K562 (cell line): ENCODE results near the gene ZNF143. TPM values are rescaled to one million over a fixed set of nuclear protein-coding genes. Genes with fewer than 3 reads are reported as not detected.

Experiments
- CBX3 ChIP-seq, 2 experiments: IDR thresholded peaks; 1 replicate in 1 of 2; 2 replicates in 1 of 2; pipeline ENCODE4 v1.6.1; 2012; ENCODE audit warnings: inconsistent platforms in 2 of 2, low read length in 2 of 2, borderline replicate concordance in 1 of 2, control low read depth in 1 of 2
- ELK3 ChIP-seq: fragments of 450-650 bp; formaldehyde crosslinking; IDR thresholded peaks from 2 replicates; pipeline ENCODE4 v1.4.0; 2020; ENCODE audit warnings: mild to moderate bottlenecking
- PML ChIP-seq: IDR thresholded peaks from 2 replicates; pipeline ENCODE4 v1.6.1; 2012; ENCODE audit warnings: low read length, inconsistent platforms
- XRCC4 ChIP-seq: IDR thresholded peaks from one replicate; pipeline ENCODE4 v1.6.1; 2011; ENCODE audit not compliant: insufficient read depth, insufficient read length; ENCODE audit errors: extremely low read depth
- ZNF23 ChIP-seq: fragments of 250-450 bp; sonication (Bioruptor Pico); IDR thresholded peaks from 2 replicates; pipeline ENCODE4 v1.4.0; 2020; ENCODE audit warnings: mild to moderate bottlenecking
- ZNF766 ChIP-seq: fragments of 200-800 bp; sonication (Bioruptor generic); conservative IDR thresholded peaks from 2 replicates; pipeline ENCODE4 v1.6.1; 2016; ENCODE audit warnings: missing genetic modification characterization, missing compliant biosample characterization
- polyA plus RNA-seq, 8 experiments: library from polyadenylated mRNA; depleted of rRNA in 4 of 8; stranded (reverse) in 5 of 8; unstranded in 3 of 8; fragments of >200 nt; fragmentation: Nextera tagmentation in 2 of 8; fragmentation: Illumina TruSeq in 1 of 8; extraction: Ambion mirVana in 2 of 8; extraction: Trizol in 1 of 8; gene quantifications; 2 replicates each; pipeline versions ENCODE4 v1.2.1 to v1.2.3, GENCODE V29; 2011 to 2014; ENCODE audit warnings: inconsistent platforms in 1 of 8, missing spikeins in 1 of 8
- total RNA-seq, 7 experiments: library from RNA; depleted of rRNA in 6 of 7; stranded (reverse); fragments of >200 nt in 6 of 7; fragmentation: Illumina TruSeq in 2 of 7; extraction: Trizol in 2 of 7; gene quantifications; 2 replicates each; pipeline versions ENCODE4 v1.2.1 to v1.2.3, GENCODE V29; 2011 to 2021; ENCODE audit warnings: low replicate concordance in 1 of 7
- TF ChIP-seq, protein P1 (sequence below): sonication (generic); formaldehyde crosslinking; IDR thresholded peaks from 2 replicates; pipeline ENCODE4 v1.8.1; 2022; ENCODE audit warnings: missing genetic modification reagents
- TF ChIP-seq, protein P2 (sequence below), 2 experiments: IDR thresholded peaks; 2 replicates each; pipeline ENCODE4 v1.6.1; 2011; ENCODE audit warnings: borderline replicate concordance in 1 of 2, control low read depth in 1 of 2, low read depth in 1 of 2, low read length in 1 of 2, mild to moderate bottlenecking in 1 of 2, mixed read lengths in 1 of 2, moderate library complexity in 1 of 2; ENCODE audit not compliant: insufficient read depth in 1 of 2, insufficient read length in 1 of 2, poor library complexity in 1 of 2, severe bottlenecking in 1 of 2; ENCODE audit errors: extremely low read depth in 1 of 2

Gene ZNF143
- total and polyA plus RNA-seq, 9 of the 15 experiments (the other 6 are each of a cell fraction or from before 2014, with no cell fraction given): 18.4 to 58.5 (median 27.1) TPM

- TF ChIP-seq ZNF23 (CRISPR knock-in tag): no peak
- no peak for TF ChIP-seq PML
- no peak for TF ChIP-seq ELK3 (CRISPR knock-in tag)
- no peak for TF ChIP-seq CBX3 (IDR thresholded peaks at IDR 0.05; ENCODE audit: borderline replicate concordance in 1 of 2, low read length in 2 of 2)
- 0 out of 2 replicates have a peak, but pooled peaks have one; percentile 28 for TF ChIP-seq ZNF766 (CRISPR knock-in tag)
- no peak for TF ChIP-seq XRCC4
- TF ChIP-seq, protein P1, sequence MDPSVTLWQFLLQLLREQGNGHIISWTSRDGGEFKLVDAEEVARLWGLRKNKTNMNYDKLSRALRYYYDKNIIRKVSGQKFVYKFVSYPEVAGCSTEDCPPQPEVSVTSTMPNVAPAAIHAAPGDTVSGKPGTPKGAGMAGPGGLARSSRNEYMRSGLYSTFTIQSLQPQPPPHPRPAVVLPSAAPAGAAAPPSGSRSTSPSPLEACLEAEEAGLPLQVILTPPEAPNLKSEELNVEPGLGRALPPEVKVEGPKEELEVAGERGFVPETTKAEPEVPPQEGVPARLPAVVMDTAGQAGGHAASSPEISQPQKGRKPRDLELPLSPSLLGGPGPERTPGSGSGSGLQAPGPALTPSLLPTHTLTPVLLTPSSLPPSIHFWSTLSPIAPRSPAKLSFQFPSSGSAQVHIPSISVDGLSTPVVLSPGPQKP (CRISPR knock-in tag): no peak
- TF ChIP-seq, protein P2, sequence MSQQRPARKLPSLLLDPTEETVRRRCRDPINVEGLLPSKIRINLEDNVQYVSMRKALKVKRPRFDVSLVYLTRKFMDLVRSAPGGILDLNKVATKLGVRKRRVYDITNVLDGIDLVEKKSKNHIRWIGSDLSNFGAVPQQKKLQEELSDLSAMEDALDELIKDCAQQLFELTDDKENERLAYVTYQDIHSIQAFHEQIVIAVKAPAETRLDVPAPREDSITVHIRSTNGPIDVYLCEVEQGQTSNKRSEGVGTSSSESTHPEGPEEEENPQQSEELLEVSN (IDR thresholded peaks at IDR 0.05; ENCODE audit: borderline replicate concordance in 1 of 2, extremely low read depth in 1 of 2, insufficient read depth in 1 of 2, insufficient read length in 1 of 2, low read depth in 1 of 2, low read length in 1 of 2, poor library complexity in 1 of 2, severe bottlenecking in 1 of 2): peak in 1 of 2 experiments; percentile 25
- TF ChIP-seq, all 486 proteins: peak for 28
These were observed 69.3 kb downstream of the ZNF143 start (continued) for GRCh38 chr11:9530020-9530621.
